Measurements from ENCODE around the gene DNM3.

- TF ChIP-seq YY1 (IDR thresholded peaks at IDR 0.05; ENCODE audit: low read depth) (no peak), RAD21 (IDR thresholded peaks at IDR 0.05; ENCODE audit: low read depth) (no peak), TAF1 (IDR thresholded peaks at IDR 0.05; ENCODE audit: low read depth) (no peak), CEBPB (IDR thresholded peaks at IDR 0.05) (no peak), EP300 (IDR thresholded peaks at IDR 0.05; ENCODE audit: borderline replicate concordance) (no peak), REST (IDR thresholded peaks at IDR 0.05; ENCODE audit: low read depth) (no peak), FOXM1 (IDR thresholded peaks at IDR 0.05; ENCODE audit: borderline replicate concordance, low read depth) (no peak), TEAD4 (IDR thresholded peaks at IDR 0.05) (no peak), EGR1 (IDR thresholded peaks at IDR 0.05) (no peak), CREB1 (IDR thresholded peaks at IDR 0.05; ENCODE audit: low read depth) (no peak), USF1 (IDR thresholded peaks at IDR 0.05) (no peak), NFIC (IDR thresholded peaks at IDR 0.05) (no peak), ZBTB7A (IDR thresholded peaks at IDR 0.05; ENCODE audit: low read depth) (no peak), MAX (IDR thresholded peaks at IDR 0.05) (no peak)
These were observed 550.7 kb downstream of the DNM3 start for GRCh38 chr1:172391976-172392375.
